ENCODE results near the gene NAV3. TPM values are rescaled to one million over a fixed set of nuclear protein-coding genes. Genes with fewer than 3 reads are reported as not detected.

The NAV3 gene
- total RNA-seq, 1 donor from 2014 or later = 17.0 TPM

- TF ChIP-seq CTCF (IDR thresholded peaks at IDR 0.05; ENCODE audit: insufficient read depth, low read length, poor library complexity, severe bottlenecking) = no peak
- H3K27me3 ChIP-seq (ENCODE audit: control insufficient read depth, insufficient read depth, low read length) = no peaks in the 10 kb centered on the region
- no peak for DNase-seq (ENCODE audit: low read depth)
- no peak overlapping the region for H3K4me3 ChIP-seq (ENCODE audit: low read depth, low read length)
- no peaks in the 10 kb centered on the region for H3K36me3 ChIP-seq (ENCODE audit: control insufficient read depth, insufficient read depth, low read length)
Observed at GRCh38 chr12:78115889-78116288, 285.2 kb downstream of the NAV3 start.

- peak; percentile 5 for TF ChIP-seq CTCF (IDR thresholded peaks at IDR 0.05; ENCODE audit: insufficient read depth, low read length, poor library complexity, severe bottlenecking)
- Histone ChIP-seq H3K4me3 (ENCODE audit: low read depth, low read length) (no peak overlapping the region), H3K27me3 (ENCODE audit: control insufficient read depth, insufficient read depth, low read length) (no peaks in the 10 kb centered on the region), H3K36me3 (ENCODE audit: control insufficient read depth, insufficient read depth, low read length) (no peaks in the 10 kb centered on the region)
- no peak for DNase-seq (ENCODE audit: low read depth)
Observed at GRCh38 chr12:78118036-78118435, 287.3 kb downstream of the NAV3 start.

GRCh38 chr12:78118486-78118885, 287.8 kb downstream of the NAV3 start:
- TF ChIP-seq CTCF (IDR thresholded peaks at IDR 0.05; ENCODE audit: insufficient read depth, low read length, poor library complexity, severe bottlenecking) = no peak
- Histone ChIP-seq H3K4me3 (ENCODE audit: low read depth, low read length) (no peak overlapping the region), H3K36me3 (ENCODE audit: control insufficient read depth, insufficient read depth, low read length) (no peaks in the 10 kb centered on the region), H3K27me3 (ENCODE audit: control insufficient read depth, insufficient read depth, low read length) (no peaks in the 10 kb centered on the region)
- DNase-seq (ENCODE audit: low read depth) = no peak

GRCh38 chr12:78119351-78119918, 288.7 kb downstream of the NAV3 start:
- Histone ChIP-seq H3K27me3 (ENCODE audit: control insufficient read depth, insufficient read depth, low read length) (no peaks in the 10 kb centered on the region), H3K4me3 (ENCODE audit: low read depth, low read length) (no peak overlapping the region), H3K36me3 (ENCODE audit: control insufficient read depth, insufficient read depth, low read length) (no peaks in the 10 kb centered on the region)
- no peak for TF ChIP-seq CTCF (IDR thresholded peaks at IDR 0.05; ENCODE audit: insufficient read depth, low read length, poor library complexity, severe bottlenecking)
- no peak for DNase-seq (ENCODE audit: low read depth)

- DNase-seq (ENCODE audit: low read depth) = no peak
- no peak for TF ChIP-seq CTCF (IDR thresholded peaks at IDR 0.05; ENCODE audit: insufficient read depth, low read length, poor library complexity, severe bottlenecking)
Observed at GRCh38 chr12:78120306-78120705, 289.6 kb downstream of the NAV3 start.

GRCh38 chr12:78120866-78121560, 290.3 kb downstream of the NAV3 start:
- Histone ChIP-seq H3K36me3 (ENCODE audit: control insufficient read depth, insufficient read depth, low read length) (no peaks in the 10 kb centered on the region), H3K27me3 (ENCODE audit: control insufficient read depth, insufficient read depth, low read length) (no peaks in the 10 kb centered on the region), H3K4me3 (ENCODE audit: low read depth, low read length) (no peak overlapping the region)
- DNase-seq (ENCODE audit: low read depth) = no peak
- TF ChIP-seq CTCF (IDR thresholded peaks at IDR 0.05; ENCODE audit: insufficient read depth, low read length, poor library complexity, severe bottlenecking) = no peak

More at GRCh38 chr12:78120306-78120705, 289.6 kb downstream of the NAV3 start:
- Histone ChIP-seq H3K4me3 (ENCODE audit: low read depth, low read length) (no peak overlapping the region), H3K27me3 (ENCODE audit: control insufficient read depth, insufficient read depth, low read length) (no peaks in the 10 kb centered on the region), H3K36me3 (ENCODE audit: control insufficient read depth, insufficient read depth, low read length) (no peaks in the 10 kb centered on the region)

All from kidney epithelial cell (primary cell).